ENCODE results near the gene DYNLL2. TPM values are rescaled to one million over a fixed set of nuclear protein-coding genes. Genes with fewer than 3 reads are reported as not detected.

Gene DYNLL2
- polyA plus RNA-seq, 1 donor from 2014 or later, result 66.7 TPM

DNA sequence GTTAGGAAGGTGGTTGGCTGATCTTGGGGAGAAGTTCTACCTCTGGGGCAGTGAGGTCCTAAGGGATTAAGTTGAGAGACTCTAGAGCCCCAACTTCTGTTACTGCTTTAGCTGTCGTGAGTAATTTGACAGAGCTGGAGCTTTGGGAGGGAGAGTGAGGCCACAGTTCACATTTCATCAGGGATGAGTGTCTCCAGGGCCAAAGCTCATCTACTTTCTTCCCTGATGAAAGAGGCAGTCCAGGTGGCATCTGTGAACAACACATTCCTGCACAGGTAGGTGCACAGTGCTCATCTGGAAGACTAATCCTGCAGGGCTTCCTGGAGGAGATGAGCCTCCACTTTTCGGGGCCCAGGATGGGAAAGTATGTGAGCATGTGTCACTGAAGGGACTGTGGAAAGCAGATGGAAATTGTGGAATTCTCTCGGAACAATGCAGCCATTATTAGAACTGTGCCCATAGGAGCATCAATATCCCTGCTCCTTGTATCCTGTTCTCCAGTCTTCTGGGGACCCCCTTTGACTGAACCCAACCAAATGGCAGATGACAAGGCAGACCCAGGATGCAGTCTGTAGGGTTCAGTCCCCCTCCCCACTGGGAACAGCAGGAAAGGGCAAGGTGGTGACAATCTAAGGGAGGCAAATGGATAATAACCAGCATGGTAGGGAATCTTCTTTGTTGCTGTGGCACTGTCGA is 9.0 kb downstream of the DYNLL2 start:
- H3K36me3 ChIP-seq (ENCODE audit: insufficient read depth, low read length), result peaks cover 16% of the 10 kb centered on the region

DNA sequence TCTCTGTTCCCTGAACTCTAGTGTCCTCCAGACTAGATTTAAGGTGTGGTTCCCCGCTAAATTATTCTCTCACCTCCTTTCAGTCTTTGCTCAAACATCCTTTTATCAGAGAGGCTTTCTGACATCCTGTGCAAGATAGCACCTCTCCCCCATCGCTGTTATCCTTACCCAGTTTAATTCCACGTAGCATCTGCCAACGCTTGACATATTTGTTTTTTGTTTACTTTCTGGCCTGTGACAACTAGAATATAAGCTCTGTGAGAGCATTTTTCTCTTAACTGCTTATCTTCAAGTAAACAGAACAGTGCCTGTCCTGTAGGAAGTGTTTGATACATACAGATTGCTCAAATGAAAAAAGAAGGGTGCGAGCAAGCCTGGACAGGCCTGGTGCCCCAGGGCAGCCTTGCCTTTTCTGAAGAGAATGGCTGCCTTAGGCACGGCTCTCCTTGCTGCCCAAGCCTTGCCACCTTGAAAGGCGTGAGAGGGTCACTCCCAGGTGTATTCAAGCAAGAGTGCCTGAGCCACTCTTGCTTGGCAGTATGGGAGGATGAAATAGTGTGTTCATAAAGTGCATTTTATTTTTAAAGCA is 9.7 kb downstream of the DYNLL2 start:
- Histone ChIP-seq H3K4me3 (ENCODE audit: low read length) (no peak overlapping the region), H3K9me2 (ENCODE audit: insufficient read depth, low read length) (no peaks in the 10 kb centered on the region), H3K4me2 (ENCODE audit: low read length) (no peak overlapping the region), H3F3A (ENCODE audit: insufficient read depth, low read length, poor library complexity, severe bottlenecking) (no peaks in the 10 kb centered on the region), H3K79me2 (replicated peaks; ENCODE audit: insufficient read depth, low read length) (peaks cover 26% of the 10 kb centered on the region), H3K36me3 (ENCODE audit: insufficient read depth, low read length) (peaks cover 16% of the 10 kb centered on the region), H2AFZ (ENCODE audit: low read depth, low read length) (no peak overlapping the region), H3K27ac (ENCODE audit: low read length) (no peak overlapping the region), H3K9me3 (ENCODE audit: low read length) (no peaks in the 10 kb centered on the region), H4K20me1 (ENCODE audit: insufficient read depth) (peaks cover 42% of the 10 kb centered on the region), H3K9ac (ENCODE audit: low read length) (no peak overlapping the region), H3K27me3 (ENCODE audit: insufficient read depth, low read depth, low read length) (no peaks in the 10 kb centered on the region)
- TF ChIP-seq POLR2AphosphoS5 (IDR thresholded peaks at IDR 0.05), result no peak

More for the DNA sequence above, 9.0 kb downstream of the DYNLL2 start:
- H3F3A ChIP-seq (ENCODE audit: insufficient read depth, low read length, poor library complexity, severe bottlenecking), result no peaks in the 10 kb centered on the region
- no peak overlapping the region for H3K9ac ChIP-seq (ENCODE audit: low read length)
- no peaks in the 10 kb centered on the region for H3K9me2 ChIP-seq (ENCODE audit: insufficient read depth, low read length)
- TF ChIP-seq POLR2AphosphoS5 (IDR thresholded peaks at IDR 0.05) (no peak), EZH2 (IDR thresholded peaks at IDR 0.05; ENCODE audit: borderline replicate concordance, insufficient read depth, low read length, poor library complexity, severe bottlenecking) (no peak), EP300 (conservative IDR thresholded peaks at IDR 0.05; ENCODE audit: poor library complexity, severe bottlenecking) (no peak), TAF1 (IDR thresholded peaks at IDR 0.05; ENCODE audit: low read depth) (no peak), RAD21 (conservative IDR thresholded peaks at IDR 0.05) (no peak), SMC3 (conservative IDR thresholded peaks at IDR 0.05; ENCODE audit: poor library complexity) (no peak)
- TF ChIP-seq, protein P1, sequence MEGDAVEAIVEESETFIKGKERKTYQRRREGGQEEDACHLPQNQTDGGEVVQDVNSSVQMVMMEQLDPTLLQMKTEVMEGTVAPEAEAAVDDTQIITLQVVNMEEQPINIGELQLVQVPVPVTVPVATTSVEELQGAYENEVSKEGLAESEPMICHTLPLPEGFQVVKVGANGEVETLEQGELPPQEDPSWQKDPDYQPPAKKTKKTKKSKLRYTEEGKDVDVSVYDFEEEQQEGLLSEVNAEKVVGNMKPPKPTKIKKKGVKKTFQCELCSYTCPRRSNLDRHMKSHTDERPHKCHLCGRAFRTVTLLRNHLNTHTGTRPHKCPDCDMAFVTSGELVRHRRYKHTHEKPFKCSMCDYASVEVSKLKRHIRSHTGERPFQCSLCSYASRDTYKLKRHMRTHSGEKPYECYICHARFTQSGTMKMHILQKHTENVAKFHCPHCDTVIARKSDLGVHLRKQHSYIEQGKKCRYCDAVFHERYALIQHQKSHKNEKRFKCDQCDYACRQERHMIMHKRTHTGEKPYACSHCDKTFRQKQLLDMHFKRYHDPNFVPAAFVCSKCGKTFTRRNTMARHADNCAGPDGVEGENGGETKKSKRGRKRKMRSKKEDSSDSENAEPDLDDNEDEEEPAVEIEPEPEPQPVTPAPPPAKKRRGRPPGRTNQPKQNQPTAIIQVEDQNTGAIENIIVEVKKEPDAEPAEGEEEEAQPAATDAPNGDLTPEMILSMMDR (IDR thresholded peaks at IDR 0.05; ENCODE audit: poor library complexity, severe bottlenecking), result no peak
- TF ChIP-seq, protein P2, sequence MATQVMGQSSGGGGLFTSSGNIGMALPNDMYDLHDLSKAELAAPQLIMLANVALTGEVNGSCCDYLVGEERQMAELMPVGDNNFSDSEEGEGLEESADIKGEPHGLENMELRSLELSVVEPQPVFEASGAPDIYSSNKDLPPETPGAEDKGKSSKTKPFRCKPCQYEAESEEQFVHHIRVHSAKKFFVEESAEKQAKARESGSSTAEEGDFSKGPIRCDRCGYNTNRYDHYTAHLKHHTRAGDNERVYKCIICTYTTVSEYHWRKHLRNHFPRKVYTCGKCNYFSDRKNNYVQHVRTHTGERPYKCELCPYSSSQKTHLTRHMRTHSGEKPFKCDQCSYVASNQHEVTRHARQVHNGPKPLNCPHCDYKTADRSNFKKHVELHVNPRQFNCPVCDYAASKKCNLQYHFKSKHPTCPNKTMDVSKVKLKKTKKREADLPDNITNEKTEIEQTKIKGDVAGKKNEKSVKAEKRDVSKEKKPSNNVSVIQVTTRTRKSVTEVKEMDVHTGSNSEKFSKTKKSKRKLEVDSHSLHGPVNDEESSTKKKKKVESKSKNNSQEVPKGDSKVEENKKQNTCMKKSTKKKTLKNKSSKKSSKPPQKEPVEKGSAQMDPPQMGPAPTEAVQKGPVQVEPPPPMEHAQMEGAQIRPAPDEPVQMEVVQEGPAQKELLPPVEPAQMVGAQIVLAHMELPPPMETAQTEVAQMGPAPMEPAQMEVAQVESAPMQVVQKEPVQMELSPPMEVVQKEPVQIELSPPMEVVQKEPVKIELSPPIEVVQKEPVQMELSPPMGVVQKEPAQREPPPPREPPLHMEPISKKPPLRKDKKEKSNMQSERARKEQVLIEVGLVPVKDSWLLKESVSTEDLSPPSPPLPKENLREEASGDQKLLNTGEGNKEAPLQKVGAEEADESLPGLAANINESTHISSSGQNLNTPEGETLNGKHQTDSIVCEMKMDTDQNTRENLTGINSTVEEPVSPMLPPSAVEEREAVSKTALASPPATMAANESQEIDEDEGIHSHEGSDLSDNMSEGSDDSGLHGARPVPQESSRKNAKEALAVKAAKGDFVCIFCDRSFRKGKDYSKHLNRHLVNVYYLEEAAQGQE (IDR thresholded peaks at IDR 0.05; ENCODE audit: borderline replicate concordance), result no peak
- no peaks in the 10 kb centered on the region for H3K27me3 ChIP-seq (ENCODE audit: insufficient read depth, low read depth, low read length)
- no peak overlapping the region for H3K4me3 ChIP-seq (ENCODE audit: low read length)
- no peak overlapping the region for H2AFZ ChIP-seq (ENCODE audit: low read depth, low read length)
- H3K4me2 ChIP-seq (ENCODE audit: low read length), result no peak overlapping the region
- no peaks in the 10 kb centered on the region for H3K9me3 ChIP-seq (ENCODE audit: low read length)
- peaks cover 32% of the 10 kb centered on the region for H3K79me2 ChIP-seq (replicated peaks; ENCODE audit: insufficient read depth, low read length)
- peaks cover 48% of the 10 kb centered on the region for H4K20me1 ChIP-seq (ENCODE audit: insufficient read depth)
- H3K27ac ChIP-seq (ENCODE audit: low read length), result no peak overlapping the region

Measured in neural cell (in vitro differentiated cells).